A673 (cell line): ENCODE results near the gene NUDT21. TPM values are rescaled to one million over a fixed set of nuclear protein-coding genes. Genes with fewer than 3 reads are reported as not detected.
"Not testable (repeated sequence)": the region's sequence is repeated elsewhere in the genome, so short reads cannot be mapped to it uniquely, and the experiment has no call there.

ENCODE experiments used
- BruUV-seq: library from RNA; stranded (reverse); fragments of 400-500 nt; replicated peaks from 2 replicates; lab custom pipeline; 2021; lab: Mats Ljungman, UMichigan
- CTCF ChIA-PET: fragments of 300-600 bp; sonication (Branson Sonifier 250); formaldehyde crosslinking; loops from one replicate; lab custom pipeline; 2022; ENCODE audit warnings: antibody characterized with exemption; lab: Charles Lee
- POLR2A ChIA-PET: fragments of 300-600 bp; sonication (Branson Sonifier 250); formaldehyde crosslinking; loops from one replicate; lab custom pipeline; 2022; ENCODE audit warnings: antibody characterized with exemption; ENCODE audit not compliant: low non-redundant PET; lab: Charles Lee
- DNase-seq: peaks from one replicate; pipeline ENCODE4 v3.0.0-alpha.2; 2015; ENCODE audit warnings: low spot score
- H3K27ac ChIP-seq: fragments of 200-600 bp; sonication (generic); 2 replicates; pipeline ENCODE4 v1.5.1; 2016; ENCODE audit warnings: mixed run types, low read depth, mild to moderate bottlenecking, mixed read lengths, antibody characterized with exemption, low read length; ENCODE audit not compliant: poor library complexity, severe bottlenecking
- H3K27me3 ChIP-seq: fragments of 200-600 bp; sonication (generic); replicated peaks from 2 replicates; pipeline ENCODE4 v1.6.1; 2017; ENCODE audit warnings: mixed run types, low read depth, mild to moderate bottlenecking, mixed read lengths, antibody characterized with exemption, low read length; ENCODE audit not compliant: insufficient read depth, poor library complexity
- H3K36me3 ChIP-seq: fragments of 200-600 bp; sonication (generic); 2 replicates; pipeline ENCODE4 v1.6.1; 2016; ENCODE audit warnings: mixed run types, mild to moderate bottlenecking, mixed read lengths, antibody characterized with exemption, low read length; ENCODE audit not compliant: insufficient read depth, poor library complexity, severe bottlenecking
- H3K4me1 ChIP-seq: fragments of 200-600 bp; sonication (generic); 2 replicates; pipeline ENCODE4 v1.6.1; 2017; ENCODE audit warnings: mixed run types, mild to moderate bottlenecking, mixed read lengths, antibody characterized with exemption, low read length; ENCODE audit not compliant: insufficient read depth, poor library complexity, severe bottlenecking
- H3K4me3 ChIP-seq: fragments of 200-600 bp; sonication (generic); 2 replicates; pipeline ENCODE4 v1.5.1; 2016; ENCODE audit warnings: low read depth, mixed run types, mild to moderate bottlenecking, mixed read lengths, low read length; ENCODE audit not compliant: poor library complexity, severe bottlenecking
- H3K9me3 ChIP-seq: fragments of 200-600 bp; sonication (generic); 2 replicates; pipeline ENCODE4 v1.6.1; 2016; ENCODE audit warnings: mixed run types, low read depth, mild to moderate bottlenecking, mixed read lengths, antibody characterized with exemption, low read length; ENCODE audit not compliant: poor library complexity, severe bottlenecking
- CTCF ChIP-seq: fragments of 300-800, 200-600 bp; sonication (generic); conservative IDR thresholded peaks from 2 replicates; pipeline ENCODE4 v1.5.1; 2017; ENCODE audit warnings: low read depth, mild to moderate bottlenecking, antibody characterized with exemption, low read length, moderate library complexity, mixed read lengths
- EZH2 ChIP-seq: fragments of 200-600 bp; sonication (generic); IDR thresholded peaks from 2 replicates; pipeline ENCODE4 v1.6.1; 2017; ENCODE audit warnings: borderline replicate concordance, low read depth, mild to moderate bottlenecking, mixed read lengths, antibody characterized with exemption, low read length; ENCODE audit not compliant: poor library complexity, severe bottlenecking
- intact Hi-C: fragments of 100-400 bp; cut with micrococcal nuclease; formaldehyde crosslinking; loops from one replicate; pipeline ENCODE4 v1.10.0; 2022; ENCODE audit not compliant: unreplicated experiment
- total RNA-seq: library from RNA; stranded (reverse); gene quantifications from 2 replicates; pipeline ENCODE4 v1.2.3, GENCODE V29; 2021

Gene NUDT21
- total RNA-seq, 1 experiment from 2014 or later, result 231 TPM

- CTCF ChIA-PET, result no interaction called here
- no peaks in the 10 kb centered on the region for H3K4me1 ChIP-seq
- no peaks in the 10 kb centered on the region for H3K9me3 ChIP-seq
- DNase-seq, result no peak
- no peaks in the 10 kb centered on the region for H3K27me3 ChIP-seq
- POLR2A ChIA-PET, result no interaction called here
- peaks cover 17% of the 10 kb centered on the region for H3K36me3 ChIP-seq
- intact Hi-C loops, result no loop called here
- H3K4me3 ChIP-seq, result no peak overlapping the region
- TF ChIP-seq CTCF, result no peak
- TF ChIP-seq EZH2, result no peak
- BruUV-seq, result no TSS peak
- no peak overlapping the region for H3K27ac ChIP-seq
Measured at GRCh38 chr16:56399486-56399885, 51.6 kb downstream of the NUDT21 start.

GRCh38 chr16:56399047-56399446, 52.1 kb downstream of the NUDT21 start:
- intact Hi-C loops, result no loop called here
- CTCF ChIA-PET, result no interaction called here

GRCh38 chr16:56396724-56397123, 54.4 kb downstream of the NUDT21 start:
- DNase-seq, intact Hi-C loops, H3K4me3 ChIP-seq, H3K27me3 ChIP-seq, H3K36me3 ChIP-seq, POLR2A ChIA-PET, BruUV-seq, H3K4me1 ChIP-seq, H3K27ac ChIP-seq, CTCF ChIA-PET, H3K9me3 ChIP-seq: not testable (repeated sequence)

More at GRCh38 chr16:56399047-56399446, 52.1 kb downstream of the NUDT21 start:
- no peaks in the 10 kb centered on the region for H3K4me1 ChIP-seq
- H3K9me3 ChIP-seq, result no peaks in the 10 kb centered on the region
- POLR2A ChIA-PET, result no interaction called here
- H3K27me3 ChIP-seq, result no peaks in the 10 kb centered on the region
- DNase-seq, result no peak
- TF ChIP-seq EZH2 (no peak), CTCF (no peak)
- no peak overlapping the region for H3K27ac ChIP-seq
- no TSS peak for BruUV-seq
- peaks cover 12% of the 10 kb centered on the region for H3K36me3 ChIP-seq
- no peak overlapping the region for H3K4me3 ChIP-seq

- no TSS peak for BruUV-seq
- H3K9me3 ChIP-seq, result no peaks in the 10 kb centered on the region
- H3K27ac ChIP-seq, result no peak overlapping the region
- no peak for TF ChIP-seq CTCF
- no peak for TF ChIP-seq EZH2
- DNase-seq, result no peak
- H3K36me3 ChIP-seq, result peaks cover 13% of the 10 kb centered on the region
- ChIA-PET CTCF (no interaction called here), POLR2A (no interaction called here)
- H3K4me3 ChIP-seq, result no peak overlapping the region
- no peaks in the 10 kb centered on the region for H3K27me3 ChIP-seq
- intact Hi-C loops, result no loop called here
- no peaks in the 10 kb centered on the region for H3K4me1 ChIP-seq
Measured at GRCh38 chr16:56389554-56389953, 61.6 kb downstream of the NUDT21 start.
